ENCODE measurements around the gene SH3GL3.

DNA sequence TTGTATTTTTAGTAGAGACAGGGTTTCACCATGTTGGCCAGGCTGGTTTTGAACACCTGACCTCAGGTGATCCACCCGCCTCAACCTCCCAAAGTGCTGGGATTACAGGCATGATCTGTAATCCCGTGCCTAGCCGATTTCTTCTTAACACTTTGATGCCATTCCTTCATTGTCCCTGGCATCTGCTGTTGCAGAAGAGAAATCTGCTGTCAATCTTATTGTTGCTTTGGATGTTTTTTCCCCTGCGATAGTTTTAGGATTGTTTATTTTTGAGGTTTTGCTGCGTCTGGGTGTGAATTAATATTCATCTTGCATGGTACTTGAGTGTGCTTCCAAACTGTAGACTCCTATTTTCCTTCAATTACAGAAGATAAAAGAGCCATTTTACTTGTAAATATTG is 107.4 kb downstream of the SH3GL3 start:
- TF ChIP-seq YY1 (tag by site-specific recombination; IDR thresholded peaks at IDR 0.05) (no peak), HIC1 (tag by site-specific recombination; IDR thresholded peaks at IDR 0.05) (no peak), ZNF274 (IDR thresholded peaks at IDR 0.05; ENCODE audit: low read length) (no peak), ZNF274 (tag by site-specific recombination; IDR thresholded peaks at IDR 0.05; ENCODE audit: borderline replicate concordance) (no peak), ZNF664 (tag by site-specific recombination; IDR thresholded peaks at IDR 0.05) (no peak), SETDB1 (IDR thresholded peaks at IDR 0.05; ENCODE audit: insufficient read length, low read length) (no peak), ZNF792 (tag by site-specific recombination; IDR thresholded peaks at IDR 0.05) (no peak), PRDM1 (tag by site-specific recombination; IDR thresholded peaks at IDR 0.05) (no peak), TCF7L2 (IDR thresholded peaks at IDR 0.05; ENCODE audit: borderline replicate concordance, low read depth, low read length) (no peak), ZNF2 (tag by site-specific recombination; IDR thresholded peaks at IDR 0.05) (no peak)
- TF ChIP-seq, protein P1, sequence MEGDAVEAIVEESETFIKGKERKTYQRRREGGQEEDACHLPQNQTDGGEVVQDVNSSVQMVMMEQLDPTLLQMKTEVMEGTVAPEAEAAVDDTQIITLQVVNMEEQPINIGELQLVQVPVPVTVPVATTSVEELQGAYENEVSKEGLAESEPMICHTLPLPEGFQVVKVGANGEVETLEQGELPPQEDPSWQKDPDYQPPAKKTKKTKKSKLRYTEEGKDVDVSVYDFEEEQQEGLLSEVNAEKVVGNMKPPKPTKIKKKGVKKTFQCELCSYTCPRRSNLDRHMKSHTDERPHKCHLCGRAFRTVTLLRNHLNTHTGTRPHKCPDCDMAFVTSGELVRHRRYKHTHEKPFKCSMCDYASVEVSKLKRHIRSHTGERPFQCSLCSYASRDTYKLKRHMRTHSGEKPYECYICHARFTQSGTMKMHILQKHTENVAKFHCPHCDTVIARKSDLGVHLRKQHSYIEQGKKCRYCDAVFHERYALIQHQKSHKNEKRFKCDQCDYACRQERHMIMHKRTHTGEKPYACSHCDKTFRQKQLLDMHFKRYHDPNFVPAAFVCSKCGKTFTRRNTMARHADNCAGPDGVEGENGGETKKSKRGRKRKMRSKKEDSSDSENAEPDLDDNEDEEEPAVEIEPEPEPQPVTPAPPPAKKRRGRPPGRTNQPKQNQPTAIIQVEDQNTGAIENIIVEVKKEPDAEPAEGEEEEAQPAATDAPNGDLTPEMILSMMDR (tag by site-specific recombination; IDR thresholded peaks at IDR 0.05), result no peak
- TF ChIP-seq, protein P2, sequence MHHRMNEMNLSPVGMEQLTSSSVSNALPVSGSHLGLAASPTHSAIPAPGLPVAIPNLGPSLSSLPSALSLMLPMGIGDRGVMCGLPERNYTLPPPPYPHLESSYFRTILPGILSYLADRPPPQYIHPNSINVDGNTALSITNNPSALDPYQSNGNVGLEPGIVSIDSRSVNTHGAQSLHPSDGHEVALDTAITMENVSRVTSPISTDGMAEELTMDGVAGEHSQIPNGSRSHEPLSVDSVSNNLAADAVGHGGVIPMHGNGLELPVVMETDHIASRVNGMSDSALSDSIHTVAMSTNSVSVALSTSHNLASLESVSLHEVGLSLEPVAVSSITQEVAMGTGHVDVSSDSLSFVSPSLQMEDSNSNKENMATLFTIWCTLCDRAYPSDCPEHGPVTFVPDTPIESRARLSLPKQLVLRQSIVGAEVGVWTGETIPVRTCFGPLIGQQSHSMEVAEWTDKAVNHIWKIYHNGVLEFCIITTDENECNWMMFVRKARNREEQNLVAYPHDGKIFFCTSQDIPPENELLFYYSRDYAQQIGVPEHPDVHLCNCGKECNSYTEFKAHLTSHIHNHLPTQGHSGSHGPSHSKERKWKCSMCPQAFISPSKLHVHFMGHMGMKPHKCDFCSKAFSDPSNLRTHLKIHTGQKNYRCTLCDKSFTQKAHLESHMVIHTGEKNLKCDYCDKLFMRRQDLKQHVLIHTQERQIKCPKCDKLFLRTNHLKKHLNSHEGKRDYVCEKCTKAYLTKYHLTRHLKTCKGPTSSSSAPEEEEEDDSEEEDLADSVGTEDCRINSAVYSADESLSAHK (tag by site-specific recombination; IDR thresholded peaks at IDR 0.05), result no peak
